Activated CD8-positive, alpha-beta T cell treated with anti-CD3 and anti-CD28 coated beads for 36 hours (primary cell): Measurements from ENCODE around the gene ATP11C. TPM values are rescaled to one million over a fixed set of nuclear protein-coding genes. Genes with fewer than 3 reads are reported as not detected.

Experiments used
- ATAC-seq: fragments of 200-7000 bp; cut with Tn5 transposase; one replicate; pipeline ENCODE4 v1.10.0; 2021; ENCODE audit warnings: mild to moderate bottlenecking, moderate library complexity
- CTCF ChIA-PET: fragments of 350-600 bp; sonication (Branson Sonifier 250); formaldehyde crosslinking; loops from one replicate; lab custom pipeline; 2021; ENCODE audit warnings: antibody characterized with exemption; lab: Charles Lee
- POLR2A ChIA-PET: fragments of 350-600 bp; sonication (Branson Sonifier 250); formaldehyde crosslinking; loops from one replicate; lab custom pipeline; 2021; ENCODE audit warnings: antibody characterized with exemption; lab: Charles Lee
- DNase-seq: peaks from one replicate; pipeline ENCODE4 v3.0.0-alpha.2; 2020
- H3K27ac Mint-ChIP-seq: one replicate; pipeline ENCODE4 v1.8.0; 2021; ENCODE audit warnings: mild to moderate bottlenecking, mixed read lengths
- H3K27me3 Mint-ChIP-seq: one replicate; pipeline ENCODE4 v1.8.0; 2021; ENCODE audit warnings: mixed read lengths
- H3K36me3 Mint-ChIP-seq: one replicate; pipeline ENCODE4 v1.8.0; 2021; ENCODE audit warnings: low read depth, mixed read lengths
- H3K4me1 Mint-ChIP-seq: one replicate; pipeline ENCODE4 v1.8.0; 2021; ENCODE audit warnings: low read depth, mixed read lengths
- H3K4me3 Mint-ChIP-seq: one replicate; pipeline ENCODE4 v1.8.0; 2021; ENCODE audit warnings: mild to moderate bottlenecking, moderate library complexity, mixed read lengths
- H3K9me3 Mint-ChIP-seq: one replicate; pipeline ENCODE4 v1.8.0; 2021; ENCODE audit warnings: mixed read lengths
- CTCF ChIP-seq: fragments of 200-600 bp; IDR thresholded peaks from one replicate; pipeline ENCODE4 v1.8.0; 2022; ENCODE audit warnings: antibody characterized with exemption, mild to moderate bottlenecking
- intact Hi-C: fragments of 100-400 bp; cut with micrococcal nuclease; formaldehyde crosslinking; loops from one replicate; pipeline ENCODE4 v1.10.0; 2022
- total RNA-seq, 2 experiments: library from RNA; stranded (reverse); gene quantifications; one replicate each; pipeline ENCODE4 v1.2.3, GENCODE V29; 2021

Gene ATP11C
- total RNA-seq, 2 experiments from 2014 or later = 19.3 to 27.0 TPM

- Mint-ChIP-seq H3K4me3 (no peak overlapping the region), H3K36me3 (no peaks in the 10 kb centered on the region), H3K27me3 (no peaks in the 10 kb centered on the region), H3K27ac (no peak overlapping the region), H3K9me3 (no peaks in the 10 kb centered on the region), H3K4me1 (peaks cover 29% of the 10 kb centered on the region)
- intact Hi-C loops = no loop called here
- POLR2A ChIA-PET = no interaction called here
- CTCF ChIA-PET = no interaction called here
- TF ChIP-seq CTCF = no peak
- no peak for ATAC-seq
- no peak for DNase-seq
Observed at GRCh38 chrX:139907078-139907477, 25.8 kb downstream of the ATP11C start.

GRCh38 chrX:139905743-139906142 is 27.1 kb downstream of the ATP11C start:
- Mint-ChIP-seq H3K4me1 (peaks cover 29% of the 10 kb centered on the region), H3K27ac (no peak overlapping the region), H3K9me3 (no peaks in the 10 kb centered on the region), H3K27me3 (no peaks in the 10 kb centered on the region), H3K36me3 (no peaks in the 10 kb centered on the region), H3K4me3 (no peak overlapping the region)
- DNase-seq (no peak), ATAC-seq (no peak)
- ChIA-PET POLR2A (no interaction called here), CTCF (no interaction called here)
- intact Hi-C loops = no loop called here
- TF ChIP-seq CTCF = no peak

GRCh38 chrX:139905051-139905450 is 27.8 kb downstream of the ATP11C start:
- DNase-seq (no peak), ATAC-seq (no peak)
- Mint-ChIP-seq H3K27ac (no peak overlapping the region), H3K36me3 (no peaks in the 10 kb centered on the region), H3K27me3 (no peaks in the 10 kb centered on the region), H3K4me1 (peaks cover 24% of the 10 kb centered on the region), H3K9me3 (no peaks in the 10 kb centered on the region), H3K4me3 (no peak overlapping the region)
- intact Hi-C loops = no loop called here
- CTCF ChIA-PET = no interaction called here
- POLR2A ChIA-PET = no interaction called here
- no peak for TF ChIP-seq CTCF

DNA sequence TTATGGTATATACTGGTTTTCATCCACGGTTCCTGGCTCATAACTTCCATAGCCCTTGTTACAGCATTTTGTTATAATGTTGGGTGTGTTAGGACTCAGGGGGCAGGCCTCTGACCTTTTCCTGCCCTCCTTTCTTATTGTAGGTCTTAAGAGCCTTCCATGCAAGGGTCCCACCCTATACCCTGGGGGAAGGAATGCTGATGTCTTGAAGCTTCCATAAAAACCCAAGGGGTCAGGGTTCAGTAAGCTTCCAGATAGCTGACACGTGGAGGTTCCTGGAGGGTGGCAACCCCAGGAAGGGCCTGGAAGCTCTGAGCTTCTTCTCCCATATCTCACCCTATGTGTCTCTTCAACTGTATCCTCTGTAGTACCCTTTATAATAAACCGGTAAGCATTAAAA is 29.6 kb downstream of the ATP11C start:
- no peaks in the 10 kb centered on the region for H3K9me3 Mint-ChIP-seq
- no peaks in the 10 kb centered on the region for H3K36me3 Mint-ChIP-seq
- no peak for ATAC-seq
- no peaks in the 10 kb centered on the region for H3K27me3 Mint-ChIP-seq
- no peak for TF ChIP-seq CTCF
- intact Hi-C loops = no loop called here
- ChIA-PET POLR2A (no interaction called here), CTCF (no interaction called here)
- no peak overlapping the region for H3K4me3 Mint-ChIP-seq
- peaks cover 15% of the 10 kb centered on the region for H3K4me1 Mint-ChIP-seq
- DNase-seq = no peak
- no peak overlapping the region for H3K27ac Mint-ChIP-seq

DNA sequence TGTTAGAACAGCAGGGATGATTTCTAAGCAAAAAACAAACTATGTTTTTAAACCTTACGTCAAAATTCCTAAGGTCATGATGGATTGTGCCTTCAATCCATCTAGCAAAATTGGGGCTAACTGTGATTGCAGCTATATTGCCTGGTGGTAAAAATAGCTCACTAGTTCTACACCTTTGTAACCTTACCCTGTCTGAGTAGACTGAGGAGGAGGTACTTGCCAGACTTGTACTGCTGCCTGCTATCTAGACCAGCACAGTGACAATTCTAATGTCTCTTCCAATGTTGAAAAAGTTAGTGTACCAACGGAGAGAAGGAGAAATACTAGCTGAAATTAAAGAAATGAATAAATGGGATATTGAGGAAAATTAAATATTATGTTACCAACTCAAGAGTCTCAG is 30.3 kb downstream of the ATP11C start:
- no peak overlapping the region for H3K4me3 Mint-ChIP-seq
- H3K36me3 Mint-ChIP-seq = no peaks in the 10 kb centered on the region
- no peaks in the 10 kb centered on the region for H3K27me3 Mint-ChIP-seq
- H3K9me3 Mint-ChIP-seq = no peaks in the 10 kb centered on the region
- CTCF ChIA-PET = no interaction called here
- DNase-seq = no peak
- POLR2A ChIA-PET = no interaction called here
- no peak for ATAC-seq
- no peak for TF ChIP-seq CTCF
- no peak overlapping the region for H3K27ac Mint-ChIP-seq
- intact Hi-C loops = no loop called here
- peaks cover 11% of the 10 kb centered on the region for H3K4me1 Mint-ChIP-seq
